A673 (cell line): ENCODE results near the gene FAAP100. TPM values are rescaled to one million over a fixed set of nuclear protein-coding genes. Genes with fewer than 3 reads are reported as not detected.

Experiments used
- BruUV-seq: library from RNA; stranded (reverse); fragments of 400-500 nt; replicated peaks from 2 replicates; lab custom pipeline; 2021; lab: Mats Ljungman, UMichigan
- CTCF ChIA-PET: fragments of 300-600 bp; sonication (Branson Sonifier 250); formaldehyde crosslinking; loops from one replicate; lab custom pipeline; 2022; ENCODE audit warnings: antibody characterized with exemption; lab: Charles Lee
- POLR2A ChIA-PET: fragments of 300-600 bp; sonication (Branson Sonifier 250); formaldehyde crosslinking; loops from one replicate; lab custom pipeline; 2022; ENCODE audit warnings: antibody characterized with exemption; ENCODE audit not compliant: low non-redundant PET; lab: Charles Lee
- DNase-seq: peaks from one replicate; pipeline ENCODE4 v3.0.0-alpha.2; 2015; ENCODE audit warnings: low spot score
- H3K27ac ChIP-seq: fragments of 200-600 bp; sonication (generic); 2 replicates; pipeline ENCODE4 v1.5.1; 2016; ENCODE audit warnings: mixed run types, low read depth, mild to moderate bottlenecking, mixed read lengths, antibody characterized with exemption, low read length; ENCODE audit not compliant: poor library complexity, severe bottlenecking
- H3K27me3 ChIP-seq: fragments of 200-600 bp; sonication (generic); replicated peaks from 2 replicates; pipeline ENCODE4 v1.6.1; 2017; ENCODE audit warnings: mixed run types, low read depth, mild to moderate bottlenecking, mixed read lengths, antibody characterized with exemption, low read length; ENCODE audit not compliant: insufficient read depth, poor library complexity
- H3K36me3 ChIP-seq: fragments of 200-600 bp; sonication (generic); 2 replicates; pipeline ENCODE4 v1.6.1; 2016; ENCODE audit warnings: mixed run types, mild to moderate bottlenecking, mixed read lengths, antibody characterized with exemption, low read length; ENCODE audit not compliant: insufficient read depth, poor library complexity, severe bottlenecking
- H3K4me1 ChIP-seq: fragments of 200-600 bp; sonication (generic); 2 replicates; pipeline ENCODE4 v1.6.1; 2017; ENCODE audit warnings: mixed run types, mild to moderate bottlenecking, mixed read lengths, antibody characterized with exemption, low read length; ENCODE audit not compliant: insufficient read depth, poor library complexity, severe bottlenecking
- H3K4me3 ChIP-seq: fragments of 200-600 bp; sonication (generic); 2 replicates; pipeline ENCODE4 v1.5.1; 2016; ENCODE audit warnings: low read depth, mixed run types, mild to moderate bottlenecking, mixed read lengths, low read length; ENCODE audit not compliant: poor library complexity, severe bottlenecking
- H3K9me3 ChIP-seq: fragments of 200-600 bp; sonication (generic); 2 replicates; pipeline ENCODE4 v1.6.1; 2016; ENCODE audit warnings: mixed run types, low read depth, mild to moderate bottlenecking, mixed read lengths, antibody characterized with exemption, low read length; ENCODE audit not compliant: poor library complexity, severe bottlenecking
- EZH2 ChIP-seq: fragments of 200-600 bp; sonication (generic); IDR thresholded peaks from 2 replicates; pipeline ENCODE4 v1.6.1; 2017; ENCODE audit warnings: borderline replicate concordance, low read depth, mild to moderate bottlenecking, mixed read lengths, antibody characterized with exemption, low read length; ENCODE audit not compliant: poor library complexity, severe bottlenecking
- intact Hi-C: fragments of 100-400 bp; cut with micrococcal nuclease; formaldehyde crosslinking; loops from one replicate; pipeline ENCODE4 v1.10.0; 2022; ENCODE audit not compliant: unreplicated experiment
- total RNA-seq: library from RNA; stranded (reverse); gene quantifications from 2 replicates; pipeline ENCODE4 v1.2.3, GENCODE V29; 2021
- TF ChIP-seq, protein P1 (sequence below): fragments of 300-800, 200-600 bp; sonication (generic); conservative IDR thresholded peaks from 2 replicates; pipeline ENCODE4 v1.5.1; 2017; ENCODE audit warnings: low read depth, mild to moderate bottlenecking, antibody characterized with exemption, low read length, moderate library complexity, mixed read lengths

FAAP100 gene
- total RNA-seq, 1 experiment from 2014 or later = 49.4 TPM

- H3K27me3 ChIP-seq = peaks cover 11% of the 10 kb centered on the region
- TF ChIP-seq, protein P1, sequence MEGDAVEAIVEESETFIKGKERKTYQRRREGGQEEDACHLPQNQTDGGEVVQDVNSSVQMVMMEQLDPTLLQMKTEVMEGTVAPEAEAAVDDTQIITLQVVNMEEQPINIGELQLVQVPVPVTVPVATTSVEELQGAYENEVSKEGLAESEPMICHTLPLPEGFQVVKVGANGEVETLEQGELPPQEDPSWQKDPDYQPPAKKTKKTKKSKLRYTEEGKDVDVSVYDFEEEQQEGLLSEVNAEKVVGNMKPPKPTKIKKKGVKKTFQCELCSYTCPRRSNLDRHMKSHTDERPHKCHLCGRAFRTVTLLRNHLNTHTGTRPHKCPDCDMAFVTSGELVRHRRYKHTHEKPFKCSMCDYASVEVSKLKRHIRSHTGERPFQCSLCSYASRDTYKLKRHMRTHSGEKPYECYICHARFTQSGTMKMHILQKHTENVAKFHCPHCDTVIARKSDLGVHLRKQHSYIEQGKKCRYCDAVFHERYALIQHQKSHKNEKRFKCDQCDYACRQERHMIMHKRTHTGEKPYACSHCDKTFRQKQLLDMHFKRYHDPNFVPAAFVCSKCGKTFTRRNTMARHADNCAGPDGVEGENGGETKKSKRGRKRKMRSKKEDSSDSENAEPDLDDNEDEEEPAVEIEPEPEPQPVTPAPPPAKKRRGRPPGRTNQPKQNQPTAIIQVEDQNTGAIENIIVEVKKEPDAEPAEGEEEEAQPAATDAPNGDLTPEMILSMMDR = 0 out of 2 replicates have a peak, but pooled peaks have one; percentile 1
- no peak for TF ChIP-seq EZH2
- no peaks in the 10 kb centered on the region for H3K36me3 ChIP-seq
- no peak overlapping the region for H3K27ac ChIP-seq
- H3K4me1 ChIP-seq = no peaks in the 10 kb centered on the region
- intact Hi-C loops = no loop called here
- CTCF ChIA-PET = interaction anchor here (0.6 kb wide), 1 partner anchor 33 kb away, joined by 3 read pairs; no protein-coding TSS in a partner anchor
- POLR2A ChIA-PET = no interaction called here
- H3K9me3 ChIP-seq = no peaks in the 10 kb centered on the region
- no TSS peak for BruUV-seq
- DNase-seq = no peak
- no peak overlapping the region for H3K4me3 ChIP-seq
Measured at GRCh38 chr17:81537856-81538555, 14.1 kb downstream of the FAAP100 start.

DNA sequence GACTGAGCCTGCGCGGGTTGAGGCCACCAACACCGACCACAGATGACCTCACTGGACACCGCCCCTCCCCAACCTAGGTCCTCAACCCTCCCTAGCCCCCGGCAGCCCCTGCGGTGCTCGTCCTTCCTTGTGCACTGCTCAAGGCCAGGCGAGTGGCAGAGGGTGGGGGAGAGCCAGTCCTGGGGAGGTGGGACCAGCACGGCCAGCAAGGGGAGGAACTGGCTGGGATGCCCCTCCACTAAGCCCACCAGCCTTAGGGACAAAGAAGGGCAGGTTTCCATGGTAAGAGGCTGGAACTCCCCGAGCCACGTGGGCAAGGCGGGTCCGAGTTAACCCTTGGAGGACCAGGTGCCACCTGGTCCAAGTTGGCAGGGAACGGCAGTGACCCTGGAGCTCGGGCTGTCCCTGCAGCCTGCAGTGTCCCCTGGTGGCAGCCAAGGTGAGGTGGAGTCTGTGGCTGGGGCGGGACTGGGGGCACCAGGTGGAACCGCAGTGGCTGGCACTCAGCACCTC is 14.8 kb downstream of the FAAP100 start:
- CTCF ChIA-PET = no interaction called here
- Histone ChIP-seq H3K9me3 (no peaks in the 10 kb centered on the region), H3K27ac (no peak overlapping the region), H3K36me3 (no peaks in the 10 kb centered on the region), H3K4me1 (no peaks in the 10 kb centered on the region), H3K27me3 (peaks cover 11% of the 10 kb centered on the region), H3K4me3 (no peak overlapping the region)
- no TSS peak for BruUV-seq
- POLR2A ChIA-PET = no interaction called here
- intact Hi-C loops = no loop called here
- no peak for DNase-seq
- TF ChIP-seq EZH2 = no peak
- TF ChIP-seq, protein P1 = peak; percentile 50

- Histone ChIP-seq H3K4me3 (no peak overlapping the region), H3K27ac (no peak overlapping the region), H3K4me1 (no peaks in the 10 kb centered on the region), H3K9me3 (no peaks in the 10 kb centered on the region), H3K36me3 (no peaks in the 10 kb centered on the region), H3K27me3 (peaks cover 11% of the 10 kb centered on the region)
- ChIA-PET CTCF (no interaction called here), POLR2A (no interaction called here)
- no peak for DNase-seq
- no TSS peak for BruUV-seq
- intact Hi-C loops = no loop called here
- TF ChIP-seq, protein P1 = no peak
- TF ChIP-seq EZH2 = no peak
Measured at GRCh38 chr17:81536299-81537290, 15.6 kb downstream of the FAAP100 start.
